Measurements from ENCODE around the gene ITPR2.

ITPR2 gene

DNA sequence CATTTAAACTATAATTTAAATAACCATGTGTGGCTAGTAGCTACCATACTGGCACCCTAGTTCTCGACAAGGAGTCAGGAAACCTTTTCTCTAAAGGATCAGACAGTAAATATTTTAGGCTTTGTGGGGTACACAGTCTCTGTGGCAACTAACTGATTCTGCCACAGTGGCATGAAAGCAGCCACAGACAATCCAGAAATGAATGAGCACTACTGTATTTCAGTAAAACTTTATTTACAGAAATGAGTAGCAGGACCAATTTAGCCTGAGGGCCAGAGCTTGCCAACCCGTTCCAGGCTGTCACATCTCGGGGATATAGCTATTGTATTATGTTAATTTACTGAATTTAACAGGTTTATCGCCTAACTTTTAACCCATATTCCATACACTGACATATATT is 278.7 kb downstream of the ITPR2 start:
- no peak for DNase-seq (ENCODE audit: insufficient read length, low spot score)
- FAIRE-seq, result no peak
- no peak for TF ChIP-seq POLR2A (IDR thresholded peaks at IDR 0.05; ENCODE audit: low read depth, low read length)

DNA sequence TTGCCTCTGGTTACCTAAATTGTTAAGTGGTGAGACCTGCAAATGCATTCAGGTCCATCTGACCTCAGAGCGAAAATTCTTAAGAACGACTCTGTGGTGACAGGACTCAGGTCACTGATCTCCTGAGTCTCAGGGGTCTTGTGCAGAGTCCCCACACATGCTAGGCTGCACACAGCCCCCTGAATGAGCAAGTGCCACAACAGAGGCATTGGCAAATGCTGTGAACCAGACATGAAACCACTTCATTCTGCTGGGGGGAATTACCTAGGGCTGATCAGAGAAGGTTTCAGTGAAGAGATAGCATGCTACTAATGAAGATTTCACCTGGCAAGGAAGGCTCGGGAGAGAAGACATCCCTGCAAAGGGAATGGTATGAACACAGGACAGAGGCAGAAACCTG is 281.6 kb downstream of the ITPR2 start:
- DNase-seq (ENCODE audit: insufficient read length, low spot score) (no peak), FAIRE-seq (no peak)
- TF ChIP-seq POLR2A (IDR thresholded peaks at IDR 0.05; ENCODE audit: low read depth, low read length), result no peak

GRCh38 chr12:26548227-26548626 is 284.8 kb downstream of the ITPR2 start:
- no peak for DNase-seq (ENCODE audit: insufficient read length, low spot score)
- TF ChIP-seq POLR2A (IDR thresholded peaks at IDR 0.05; ENCODE audit: low read depth, low read length), result no peak
- no peak for FAIRE-seq

- TF ChIP-seq POLR2A (IDR thresholded peaks at IDR 0.05; ENCODE audit: low read depth, low read length), result no peak
- no peak for FAIRE-seq
- no peak for DNase-seq (ENCODE audit: insufficient read length, low spot score)
These were observed 286.3 kb downstream of the ITPR2 start for GRCh38 chr12:26546535-26547314.

DNA sequence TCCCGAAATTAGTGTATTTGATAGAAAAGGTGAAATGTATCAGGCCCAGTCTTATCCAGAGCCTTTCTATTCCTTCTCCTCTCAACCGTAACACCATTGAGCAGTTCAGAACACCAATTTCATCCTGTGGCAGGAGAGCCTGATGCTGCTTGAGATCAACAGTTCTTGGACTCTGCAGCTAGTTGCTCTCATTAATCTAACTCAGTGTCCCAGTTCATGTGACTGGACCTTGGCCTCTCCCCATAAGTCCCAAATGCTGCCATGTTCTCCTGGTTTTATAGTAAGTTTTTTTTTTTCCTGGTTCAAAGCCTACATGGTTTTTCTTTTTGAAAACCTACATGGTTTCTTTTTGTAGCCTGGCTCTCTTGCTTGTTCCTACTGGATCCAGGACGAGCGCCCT is 293.9 kb downstream of the ITPR2 start:
- no peak for FAIRE-seq
- TF ChIP-seq POLR2A (IDR thresholded peaks at IDR 0.05; ENCODE audit: low read depth, low read length), result no peak
- DNase-seq (ENCODE audit: insufficient read length, low spot score), result no peak

- no peak for TF ChIP-seq POLR2A (IDR thresholded peaks at IDR 0.05; ENCODE audit: low read depth, low read length)
- FAIRE-seq, result no peak
- DNase-seq (ENCODE audit: insufficient read length, low spot score), result no peak
These were observed 295.3 kb downstream of the ITPR2 start for GRCh38 chr12:26537651-26538050.

GRCh38 chr12:26537126-26537525 is 295.9 kb downstream of the ITPR2 start:
- DNase-seq (ENCODE audit: insufficient read length, low spot score) (no peak), FAIRE-seq (no peak)
- TF ChIP-seq POLR2A (IDR thresholded peaks at IDR 0.05; ENCODE audit: low read depth, low read length), result no peak

DNA sequence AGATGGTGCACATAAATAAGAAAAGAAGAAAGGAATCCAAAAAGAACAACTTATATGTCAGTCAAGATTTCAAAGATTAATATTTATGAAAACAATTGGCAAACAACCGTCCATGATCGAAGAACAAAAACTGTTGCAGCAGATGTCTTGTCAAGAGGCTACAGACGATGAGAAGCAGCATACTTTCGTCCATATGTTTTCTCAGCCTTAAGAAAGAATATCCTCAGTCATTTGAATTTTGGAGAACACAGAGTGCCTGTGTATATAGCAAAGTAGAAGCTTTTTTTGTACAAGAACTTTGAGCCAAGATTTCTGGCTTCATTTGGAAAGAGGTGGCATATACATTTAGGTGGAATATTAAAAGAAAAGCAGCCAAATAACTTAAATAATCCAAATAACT is 297.2 kb downstream of the ITPR2 start:
- no peak for TF ChIP-seq POLR2A (IDR thresholded peaks at IDR 0.05; ENCODE audit: low read depth, low read length)
- no peak for DNase-seq (ENCODE audit: insufficient read length, low spot score)
- no peak for FAIRE-seq

GRCh38 chr12:26534071-26534470 is 298.9 kb downstream of the ITPR2 start:
- FAIRE-seq (no peak), DNase-seq (ENCODE audit: insufficient read length, low spot score) (no peak)
- no peak for TF ChIP-seq POLR2A (IDR thresholded peaks at IDR 0.05; ENCODE audit: low read depth, low read length)

- FAIRE-seq, result no peak
- no peak for TF ChIP-seq POLR2A (IDR thresholded peaks at IDR 0.05; ENCODE audit: low read depth, low read length)
These were observed 299.8 kb downstream of the ITPR2 start for GRCh38 chr12:26533211-26533610.

GRCh38 chr12:26530461-26530860 is 302.5 kb downstream of the ITPR2 start:
- DNase-seq (ENCODE audit: insufficient read length, low spot score) (no peak), FAIRE-seq (no peak)
- no peak for TF ChIP-seq POLR2A (IDR thresholded peaks at IDR 0.05; ENCODE audit: low read depth, low read length)

More at GRCh38 chr12:26533211-26533610, 299.8 kb downstream of the ITPR2 start:
- DNase-seq (ENCODE audit: insufficient read length, low spot score), result no peak

DNA sequence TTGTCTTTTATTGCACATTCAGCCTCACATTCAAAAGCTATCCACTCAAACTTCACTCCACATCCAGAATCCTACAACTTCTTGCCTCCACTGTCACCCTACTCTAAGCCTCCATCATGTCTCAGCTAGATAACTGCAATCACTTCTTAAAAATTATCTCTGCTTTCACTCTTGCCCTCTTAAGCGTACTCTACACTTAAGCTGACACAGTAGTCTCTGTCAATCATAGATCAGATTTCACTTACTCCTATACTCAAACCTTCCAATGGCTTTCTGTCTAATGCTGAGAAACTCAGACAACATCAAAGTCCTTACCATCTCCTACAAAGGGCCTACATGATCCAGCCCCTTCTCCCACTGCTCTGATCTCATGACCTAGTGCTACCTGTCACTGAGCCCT is 304.1 kb downstream of the ITPR2 start:
- TF ChIP-seq POLR2A (IDR thresholded peaks at IDR 0.05; ENCODE audit: low read depth, low read length), result no peak
- FAIRE-seq (no peak), DNase-seq (ENCODE audit: insufficient read length, low spot score) (no peak)

DNA sequence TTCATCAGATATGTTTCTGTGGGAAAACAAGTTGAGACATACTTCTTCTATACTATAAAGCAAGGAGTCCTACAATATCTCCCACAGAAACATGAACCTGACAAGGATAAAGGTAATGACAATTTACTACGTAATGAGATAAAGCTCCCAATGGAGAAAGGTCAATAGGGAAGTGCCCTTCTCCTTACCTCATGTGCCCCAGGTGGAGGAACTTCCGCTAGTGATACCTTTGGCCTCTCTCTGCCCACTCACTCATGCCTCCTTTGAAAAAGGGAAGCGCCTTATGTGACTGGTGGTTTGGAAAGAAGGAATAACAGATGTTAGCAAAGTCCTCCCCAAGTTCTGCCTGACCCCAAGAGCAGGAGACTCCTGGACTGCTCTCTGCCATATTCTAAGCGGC is 305.3 kb downstream of the ITPR2 start:
- no peak for FAIRE-seq
- no peak for DNase-seq (ENCODE audit: insufficient read length, low spot score)
- no peak for TF ChIP-seq POLR2A (IDR thresholded peaks at IDR 0.05; ENCODE audit: low read depth, low read length)

DNA sequence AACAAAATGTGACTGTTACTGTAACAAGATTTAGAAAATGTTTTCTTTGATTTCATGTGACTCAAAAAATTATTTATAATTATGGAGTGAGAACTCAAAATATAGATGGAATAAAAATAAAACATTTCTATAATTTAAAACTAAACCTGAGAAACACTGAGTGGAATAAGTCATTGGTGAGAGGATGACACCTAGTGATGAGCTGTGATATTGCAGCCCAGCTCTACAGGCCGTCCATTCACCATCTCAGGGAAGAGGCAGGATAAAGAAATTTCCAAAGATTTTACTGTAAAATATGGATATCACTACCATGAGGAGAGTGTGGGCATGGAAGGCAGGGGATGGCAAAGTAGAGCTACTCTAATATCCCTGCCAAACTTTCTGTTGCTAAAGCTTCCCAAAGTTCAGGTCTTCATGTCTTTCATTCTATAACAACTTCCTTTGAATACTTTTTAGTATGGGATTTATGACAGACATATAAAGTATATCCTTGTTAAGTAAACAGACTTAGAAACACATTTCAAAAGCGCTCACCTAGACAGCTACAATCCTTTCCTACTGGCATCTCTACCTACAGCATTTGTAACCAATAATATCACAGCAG is 308.0 kb downstream of the ITPR2 start:
- no peak for DNase-seq (ENCODE audit: insufficient read length, low spot score)
- FAIRE-seq, result no peak
- no peak for TF ChIP-seq POLR2A (IDR thresholded peaks at IDR 0.05; ENCODE audit: low read depth, low read length)

- no peak for FAIRE-seq
- DNase-seq (ENCODE audit: insufficient read length, low spot score), result no peak
- no peak for TF ChIP-seq POLR2A (IDR thresholded peaks at IDR 0.05; ENCODE audit: low read depth, low read length)
These were observed 309.3 kb downstream of the ITPR2 start for GRCh38 chr12:26523708-26524150.
